SK-N-DZ (cell line): Measurements from ENCODE around the gene REEP3.
A peak's percentile ranks its signal among the peaks of the same experiment; 100 is the strongest.

Experiments
- DNase-seq: peaks from one replicate; pipeline ENCODE4 v3.0.0-alpha.2; 2015; ENCODE audit warnings: low spot score

REEP3 gene

DNA sequence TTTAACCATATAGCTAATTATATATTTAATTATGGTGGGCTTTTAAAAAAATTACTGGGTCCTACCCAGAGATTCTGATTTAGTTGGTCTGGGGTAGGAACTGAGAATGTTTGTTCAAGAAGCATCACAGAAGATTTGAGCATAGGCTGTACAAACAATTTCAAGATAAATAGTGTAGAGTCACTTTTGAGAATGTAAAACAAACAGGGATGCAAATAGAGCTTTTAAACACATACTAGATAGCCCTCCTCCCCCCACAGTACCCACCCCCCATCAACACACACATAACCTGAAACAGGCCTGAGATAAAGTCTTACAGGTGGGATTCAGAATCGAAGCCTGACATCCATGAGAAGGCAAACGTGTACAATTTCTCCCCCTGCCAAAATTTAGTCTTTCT lies 15.6 kb upstream of the REEP3 start:
- no peak for DNase-seq

DNA sequence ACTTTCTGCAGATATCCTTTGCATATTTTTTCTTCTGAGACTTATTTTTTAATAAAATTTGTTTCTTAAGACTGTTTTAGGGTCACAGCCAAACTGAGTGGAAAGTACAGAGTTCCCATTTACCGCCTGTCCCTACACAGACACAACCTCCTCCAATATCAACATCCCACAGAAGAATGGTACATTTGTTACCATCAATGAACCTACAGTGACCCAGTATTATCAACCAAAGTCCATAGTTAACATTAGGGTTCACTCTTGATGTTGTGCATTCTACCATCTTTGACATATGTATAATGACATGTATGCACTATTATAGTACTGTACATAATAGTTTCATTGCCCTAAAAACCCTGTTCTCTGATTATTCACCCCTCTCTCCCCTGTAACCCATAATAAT lies 14.6 kb upstream of the REEP3 start:
- no peak for DNase-seq

DNA sequence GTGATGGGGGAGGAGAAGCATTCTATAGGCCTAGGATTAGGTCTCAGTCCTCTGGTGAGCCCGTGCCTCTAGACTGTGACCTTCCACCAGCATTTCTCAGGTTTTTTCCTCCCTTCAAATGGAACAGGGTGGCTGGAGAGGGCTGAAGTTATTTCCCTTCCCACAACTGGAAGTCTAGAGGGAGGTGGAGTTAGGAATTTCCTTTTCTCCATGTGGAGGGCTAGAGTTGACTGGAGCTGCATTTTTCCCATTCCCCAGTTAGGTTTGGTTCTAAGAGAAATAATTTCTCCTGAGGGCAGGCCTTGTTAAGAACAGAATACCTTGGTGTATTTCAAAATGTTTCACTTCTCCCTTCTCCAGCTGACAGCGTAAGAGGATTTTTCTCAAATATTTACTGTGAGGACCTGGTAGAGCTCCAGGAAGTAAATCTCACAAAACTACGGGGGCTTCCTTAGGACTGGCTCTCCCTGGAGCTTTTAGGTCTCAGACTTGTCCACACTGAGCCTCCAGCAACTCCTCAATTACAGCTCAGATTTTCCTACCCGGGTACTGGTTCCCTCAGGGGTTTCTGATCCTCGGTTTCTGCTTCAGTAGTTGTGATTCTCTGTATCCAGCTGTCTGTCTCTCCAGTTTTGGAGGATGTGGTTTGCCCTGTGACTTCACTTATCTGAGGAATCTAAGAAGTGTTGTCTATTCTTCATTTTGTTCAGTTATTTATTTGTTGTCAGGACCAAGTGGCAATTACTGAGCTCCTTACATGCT lies 6.0 kb upstream of the REEP3 start:
- no peak for DNase-seq

GRCh38 chr10:63516207-63516606 lies 5.0 kb upstream of the REEP3 start:
- no peak for DNase-seq

GRCh38 chr10:63518690-63519288 lies 2.4 kb upstream of the REEP3 start:
- no peak for DNase-seq

DNA sequence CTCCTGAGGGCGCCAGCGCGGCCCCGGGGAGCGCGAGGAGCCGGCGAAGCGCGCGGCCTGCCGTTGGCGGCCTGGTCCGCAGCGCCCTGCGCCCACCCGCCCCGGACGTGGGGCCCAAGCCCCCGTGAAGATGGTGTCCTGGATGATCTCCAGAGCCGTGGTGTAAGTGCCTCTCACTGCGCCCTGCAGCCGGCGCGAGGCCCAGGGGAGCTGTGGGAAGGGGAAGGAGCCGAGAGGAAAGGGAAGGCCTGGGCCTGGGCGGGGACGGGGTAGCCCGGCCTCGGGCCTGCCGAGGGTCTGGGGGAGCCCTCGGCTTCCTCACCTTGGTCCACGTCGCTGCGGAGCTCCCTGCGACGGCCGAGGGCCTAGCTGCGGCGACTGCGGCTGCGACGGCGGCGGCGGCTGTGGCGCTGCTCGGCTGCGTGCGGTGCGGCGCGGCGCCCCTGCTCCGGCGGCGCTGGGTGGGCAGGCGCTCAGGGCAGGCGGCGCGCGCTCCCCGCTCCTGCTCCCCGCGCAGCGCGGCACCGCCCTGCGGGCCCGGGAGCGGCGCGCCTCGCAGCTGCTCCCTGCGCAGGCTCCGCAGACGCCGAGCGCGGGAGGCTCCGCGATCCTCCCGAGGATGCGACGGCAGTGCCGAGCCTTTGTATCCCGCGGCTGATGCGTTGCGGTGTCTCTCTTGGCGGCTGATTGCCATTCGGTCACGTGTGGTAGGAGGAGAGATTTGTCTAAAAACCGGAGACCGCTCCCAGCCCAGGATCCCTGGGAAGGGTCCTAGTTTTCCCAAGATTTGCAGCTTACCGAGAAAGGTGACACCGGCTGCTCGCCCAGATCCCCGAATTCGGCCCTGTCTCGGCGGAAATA lies 445 bp downstream of the REEP3 start:
- peak; percentile 84 for DNase-seq

GRCh38 chr10:63522277-63522687 lies 1.1 kb downstream of the REEP3 start:
- no peak for DNase-seq

DNA sequence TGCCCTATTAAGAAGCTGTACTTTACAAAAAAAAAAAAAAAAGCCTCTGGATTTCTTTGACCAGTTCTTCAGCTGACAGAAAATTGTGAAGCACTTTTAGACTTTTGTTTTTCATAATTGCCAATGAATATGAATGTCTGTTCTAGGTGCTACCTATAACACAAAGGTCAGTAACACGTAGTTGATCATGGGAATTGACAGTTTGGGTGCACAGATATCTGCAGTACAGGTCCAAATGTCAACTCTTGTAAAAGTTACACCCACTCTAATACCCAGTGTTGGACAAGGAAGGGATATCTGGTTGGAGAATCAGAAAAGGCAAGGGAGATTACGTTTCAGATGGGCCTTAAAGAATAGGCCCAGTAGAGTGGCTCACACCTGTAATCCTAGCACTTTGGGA lies 1.8 kb downstream of the REEP3 start:
- no peak for DNase-seq

DNA sequence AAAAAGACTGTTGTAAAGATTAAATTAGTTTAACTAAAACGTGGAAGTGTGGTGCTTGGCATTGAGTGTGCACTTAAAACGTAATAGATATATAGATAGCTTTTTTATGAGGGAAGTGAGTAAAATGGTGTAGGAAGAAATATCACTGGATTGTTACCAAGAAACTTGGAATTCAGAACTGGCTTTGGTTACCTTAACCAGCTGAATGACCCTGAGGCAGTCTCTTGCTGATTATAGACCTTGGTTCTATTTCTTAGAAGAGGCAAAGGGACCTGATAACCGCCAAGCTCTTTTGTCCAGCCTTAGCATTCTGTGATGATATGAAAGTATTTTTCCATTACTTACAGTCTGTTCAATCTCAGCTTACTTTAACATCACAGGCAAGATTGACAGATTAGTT lies 3.8 kb downstream of the REEP3 start:
- no peak for DNase-seq

- DNase-seq = no peak
These were observed 6.2 kb downstream of the REEP3 start for GRCh38 chr10:63527401-63527800.

GRCh38 chr10:63528084-63528744 lies 7.0 kb downstream of the REEP3 start:
- DNase-seq = no peak

DNA sequence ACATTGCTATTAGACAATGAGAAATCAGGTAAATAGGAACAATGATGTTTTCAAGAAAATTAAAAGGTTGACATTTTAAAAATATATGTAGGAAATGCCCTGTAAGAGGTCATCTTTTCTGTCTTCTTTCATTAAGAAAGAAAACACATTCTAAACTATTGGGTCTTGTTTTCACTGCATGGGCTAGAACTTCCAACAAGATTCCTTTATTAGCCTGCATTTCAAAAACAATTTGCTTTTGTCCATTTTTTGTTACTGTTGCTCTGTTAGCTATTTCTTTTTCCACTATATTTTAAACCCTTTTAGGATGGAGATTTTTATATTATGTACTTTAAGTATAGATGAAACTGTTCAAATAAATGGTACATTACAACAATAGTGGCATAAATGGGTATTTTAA lies 9.2 kb downstream of the REEP3 start:
- no peak for DNase-seq

GRCh38 chr10:63534723-63535122 lies 13.5 kb downstream of the REEP3 start:
- DNase-seq = no peak

- DNase-seq = no peak
These were observed 15.5 kb downstream of the REEP3 start for GRCh38 chr10:63536698-63537097.

DNA sequence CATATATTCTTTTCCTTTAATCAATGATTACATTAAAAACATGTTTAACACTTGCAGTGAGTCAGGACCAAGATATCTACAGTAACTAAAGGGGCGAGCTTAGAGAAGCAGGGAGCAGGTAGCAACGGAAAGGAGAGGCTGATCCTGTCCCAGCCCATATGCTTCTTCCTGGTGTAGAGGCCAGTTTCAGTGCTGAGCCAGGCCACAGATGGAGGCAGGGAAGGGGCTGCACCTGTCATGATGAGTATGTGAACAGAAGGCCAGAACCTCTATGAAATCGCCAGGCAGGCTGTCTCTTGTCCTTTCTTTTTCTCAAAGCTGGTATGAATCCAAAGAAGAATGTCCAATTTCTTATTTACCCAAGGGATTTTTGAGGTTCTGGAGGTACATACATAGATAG lies 16.3 kb downstream of the REEP3 start:
- DNase-seq = peak; percentile 15

GRCh38 chr10:63539377-63539776 lies 18.2 kb downstream of the REEP3 start:
- DNase-seq = no peak

GRCh38 chr10:63539994-63540393 lies 18.8 kb downstream of the REEP3 start:
- DNase-seq = no peak

DNA sequence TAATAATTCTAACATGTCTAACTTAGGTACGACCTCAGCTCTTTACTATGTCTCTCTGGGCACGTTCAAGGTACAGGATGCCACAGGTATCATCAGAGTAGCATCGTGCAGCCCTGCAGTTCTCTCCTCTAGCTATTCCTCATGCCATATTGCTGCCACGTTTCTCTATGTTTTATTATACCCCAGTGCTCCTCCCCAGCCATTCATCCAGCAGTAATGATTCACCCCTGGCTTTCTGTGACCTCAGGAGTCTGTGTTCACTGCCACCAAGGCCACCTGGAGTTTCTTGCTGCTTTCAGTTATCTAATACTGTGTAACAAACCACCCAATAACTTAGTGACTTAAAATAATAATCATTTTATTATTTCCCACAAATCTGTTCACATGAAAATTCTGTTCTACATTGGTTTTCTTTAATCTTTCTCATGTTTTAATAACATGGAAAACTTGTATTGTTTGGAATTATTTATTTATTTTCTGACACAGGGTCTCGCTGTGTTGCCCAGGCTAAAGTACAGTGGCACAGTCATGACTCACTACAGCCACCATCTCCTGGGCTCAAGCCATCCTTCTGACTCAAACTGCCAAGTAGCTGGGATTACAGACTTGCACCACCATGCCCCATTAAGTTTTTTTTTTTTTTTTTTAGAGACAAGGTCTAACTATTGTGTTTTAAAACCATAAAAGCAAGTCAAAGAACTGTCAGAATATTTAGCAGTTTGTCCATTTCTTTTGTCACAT lies 21.8 kb downstream of the REEP3 start:
- DNase-seq = no peak

DNA sequence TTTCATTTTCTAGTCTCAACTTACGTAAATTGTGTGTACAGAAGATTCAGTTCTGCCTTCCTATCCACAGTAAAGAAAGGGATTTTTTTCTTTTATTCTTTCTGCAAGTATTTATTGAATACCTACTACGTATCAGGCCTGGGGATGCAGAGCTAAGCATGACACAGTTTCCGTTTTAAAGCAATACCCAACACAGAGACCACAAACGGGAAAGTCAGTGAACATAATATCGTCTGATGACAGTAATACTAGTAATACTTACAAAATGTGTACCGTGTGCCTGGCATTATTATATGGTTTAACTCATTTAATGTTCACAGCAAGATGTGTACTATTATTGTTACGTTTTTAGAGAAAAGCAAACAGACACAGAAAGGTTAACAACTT lies 22.4 kb downstream of the REEP3 start:
- no peak for DNase-seq

DNA sequence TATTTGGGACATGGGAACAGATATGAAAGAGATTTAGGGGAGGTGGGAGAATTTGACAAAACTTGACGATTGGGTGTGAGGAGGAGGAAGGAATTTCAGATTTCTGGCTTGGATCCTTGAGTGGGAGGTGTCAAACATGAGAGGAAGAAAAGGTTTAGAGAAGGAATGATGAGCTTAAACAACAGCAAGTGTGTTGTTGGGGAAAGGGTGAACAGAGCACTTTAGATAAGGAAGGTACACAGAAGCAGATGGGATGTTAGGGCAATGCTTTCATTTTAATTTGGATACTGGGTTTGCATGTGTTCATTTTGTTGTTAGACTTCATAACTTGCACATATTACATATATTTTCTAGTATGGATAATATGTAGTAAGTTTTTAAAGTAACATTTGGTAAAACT lies 23.2 kb downstream of the REEP3 start:
- no peak for DNase-seq

- no peak for DNase-seq
These were observed 26.6 kb downstream of the REEP3 start for GRCh38 chr10:63547628-63548360.
